Activated naive CD8-positive, alpha-beta T cell treated with anti-CD3 and anti-CD28 coated beads, Interleukin-2, amount 50 U/mL, for 16 hours (primary cell): ENCODE results near the gene SLC35F4.
"Not testable (repeated sequence)": the region's sequence is repeated elsewhere in the genome, so short reads cannot be mapped to it uniquely, and the experiment has no call there.

Source experiments
- DNase-seq: peaks from one replicate; pipeline ENCODE4 v3.0.0-alpha.2; 2020; ENCODE audit warnings: low read depth, low spot score

SLC35F4 gene

GRCh38 chr14:57865403-57866198 lies at the start of gene SLC35F4:
Gene SLC35F4 (minus strand): TSS chr14:57866092.
- no peak for DNase-seq

GRCh38 chr14:57909626-57910025 lies 43.7 kb upstream of the SLC35F4 start:
- no peak for DNase-seq

- DNase-seq, result no peak
These were observed 38.1 kb upstream of the SLC35F4 start for GRCh38 chr14:57903954-57904353.

- DNase-seq, result no peak
These were observed 33.1 kb upstream of the SLC35F4 start for GRCh38 chr14:57898837-57899572.

GRCh38 chr14:57897144-57897748 lies 31.4 kb upstream of the SLC35F4 start:
- DNase-seq, result no peak

- DNase-seq, result no peak
These were observed 23.4 kb upstream of the SLC35F4 start for GRCh38 chr14:57889245-57889644.

GRCh38 chr14:57884175-57884574 lies 18.3 kb upstream of the SLC35F4 start:
- no peak for DNase-seq

GRCh38 chr14:57883061-57883460 lies 17.2 kb upstream of the SLC35F4 start:
- DNase-seq, result no peak

GRCh38 chr14:57879516-57879915 lies 13.6 kb upstream of the SLC35F4 start:
- no peak for DNase-seq

GRCh38 chr14:57875985-57876384 lies 10.1 kb upstream of the SLC35F4 start:
- DNase-seq, result no peak

- no peak for DNase-seq
These were observed 9.4 kb upstream of the SLC35F4 start for GRCh38 chr14:57875296-57875695.

- no peak for DNase-seq
These were observed 5.7 kb upstream of the SLC35F4 start for GRCh38 chr14:57871459-57872080.

GRCh38 chr14:57870686-57871457 lies 5.0 kb upstream of the SLC35F4 start:
- DNase-seq, result no peak

GRCh38 chr14:57869617-57870016 lies 3.7 kb upstream of the SLC35F4 start:
- no peak for DNase-seq

GRCh38 chr14:57866199-57866705 lies 360 bp upstream of the SLC35F4 start:
- no peak for DNase-seq

GRCh38 chr14:57865066-57865402 lies 858 bp downstream of the SLC35F4 start:
- DNase-seq, result no peak

GRCh38 chr14:57864659-57865058 lies 1.2 kb downstream of the SLC35F4 start:
- DNase-seq, result no peak

GRCh38 chr14:57863471-57863870 lies 2.4 kb downstream of the SLC35F4 start:
- DNase-seq, result no peak

- DNase-seq, result not testable (repeated sequence)
These were observed 10.2 kb downstream of the SLC35F4 start for GRCh38 chr14:57855666-57856065.

GRCh38 chr14:57854571-57854970 lies 11.3 kb downstream of the SLC35F4 start:
- DNase-seq, result no peak

GRCh38 chr14:57851354-57851753 lies 14.5 kb downstream of the SLC35F4 start:
- DNase-seq, result no peak
